ENCODE measurements around the gene CEACAM1. TPM values are rescaled to one million over a fixed set of nuclear protein-coding genes. Genes with fewer than 3 reads are reported as not detected.
A peak's percentile ranks its signal among the peaks of the same experiment; 100 is the strongest.
"Not testable (repeated sequence)": the region's sequence is repeated elsewhere in the genome, so short reads cannot be mapped to it uniquely, and the experiment has no call there.

The CEACAM1 gene
- total RNA-seq, 2 donors from 2014 or later, result 1.7 to 2.4 TPM

DNA sequence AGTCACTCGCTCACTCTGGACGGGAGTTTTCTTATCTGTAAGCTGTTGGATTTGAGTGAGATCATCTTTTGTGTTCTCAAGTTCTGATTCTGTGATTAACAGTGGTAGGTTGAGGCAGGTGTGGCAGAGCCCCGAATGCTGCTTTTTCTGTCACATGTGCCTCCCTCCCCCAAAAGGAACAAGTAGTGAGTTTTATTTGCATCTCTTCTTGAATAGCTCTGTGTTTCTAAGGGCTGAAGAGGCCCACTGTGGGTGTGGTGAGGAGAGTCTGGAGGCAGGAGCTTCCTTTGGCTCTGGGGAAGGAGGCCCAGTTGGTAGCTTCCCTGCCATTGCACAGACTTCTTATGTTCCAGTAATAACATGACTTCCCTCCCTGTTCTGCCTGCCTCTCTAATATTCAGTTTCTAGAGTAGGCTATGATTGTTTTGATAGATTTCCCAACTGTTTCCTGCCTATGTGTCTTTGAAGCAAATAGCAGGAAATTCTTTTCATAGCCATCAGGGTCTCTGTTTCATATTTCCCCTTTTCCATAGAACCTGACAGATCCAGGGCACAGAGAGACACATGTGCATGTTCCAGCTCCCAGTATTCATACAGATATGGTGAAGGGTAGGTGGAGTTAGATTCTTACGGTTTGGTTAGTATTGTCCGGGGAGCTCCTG is 61.6 kb downstream of the CEACAM1 start:
- peak in 1 of 2 donors; percentile 18 for ATAC-seq
- intact Hi-C loops (cut with DNase I), result loop anchor here in 1 of 2 donors (5.0 kb wide), 1 partner anchor 41 kb away; no protein-coding TSS in a partner anchor
- DNase-seq, result no peak

DNA sequence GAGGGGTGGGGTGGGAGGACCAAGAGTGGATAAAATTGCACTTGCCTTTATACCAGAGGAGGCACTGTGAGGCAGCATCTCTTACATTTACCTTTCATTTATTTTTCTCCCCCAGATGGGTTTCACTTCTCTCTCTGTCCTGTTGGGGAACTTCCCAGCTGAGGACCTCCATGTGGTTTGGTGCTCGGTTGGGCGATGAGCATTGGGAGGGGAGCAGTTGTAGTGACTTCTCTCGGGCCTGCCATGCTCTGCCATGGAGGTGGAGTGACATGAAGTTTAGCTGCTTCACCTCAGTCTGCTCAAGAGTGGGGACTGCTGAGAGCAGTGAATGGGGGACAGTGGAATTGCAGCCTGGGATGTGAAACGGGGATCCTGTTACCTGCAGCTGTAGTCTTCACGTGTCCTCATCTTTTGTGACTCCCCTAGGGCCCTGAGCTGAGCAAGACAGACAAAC is 62.4 kb downstream of the CEACAM1 start:
- intact Hi-C loops (cut with DNase I), result loop anchor here in 1 of 2 donors (5.0 kb wide), 1 partner anchor 41 kb away; no protein-coding TSS in a partner anchor
- ATAC-seq (no peak), DNase-seq (no peak)

DNA sequence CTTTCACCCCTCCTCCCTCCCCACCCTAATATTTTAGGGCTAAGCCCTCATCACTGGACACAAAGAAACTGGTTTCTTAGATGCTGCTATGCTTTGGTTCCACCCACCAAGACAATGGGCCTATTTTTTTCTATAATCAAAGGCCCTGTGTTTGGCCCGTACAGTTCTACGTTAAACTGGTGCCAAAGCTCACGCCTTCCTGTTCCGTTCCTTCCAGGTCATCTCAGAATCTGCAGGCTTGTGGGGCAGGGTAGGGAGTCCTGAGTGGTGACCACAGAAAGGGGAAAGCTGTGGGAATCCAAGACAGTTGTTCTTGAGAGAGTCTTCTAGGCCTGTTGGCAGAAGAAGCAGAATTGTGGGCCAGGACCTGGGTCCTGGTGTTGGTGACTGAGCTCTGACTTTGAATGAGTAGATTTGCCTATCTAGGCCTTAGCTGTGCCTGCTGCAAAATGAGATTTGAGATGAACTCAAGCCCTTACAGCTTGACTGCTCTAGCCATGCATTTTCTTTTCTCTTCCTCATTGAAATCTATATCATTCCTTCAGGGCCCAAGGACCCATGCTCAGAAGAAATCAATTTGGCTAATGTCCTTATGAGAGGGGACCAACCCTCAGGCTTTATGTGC is 66.5 kb downstream of the CEACAM1 start:
- ATAC-seq (peak in 1 of 2 donors; percentile 54), DNase-seq (no peak)
- intact Hi-C loops (cut with DNase I), result no loop called here

- intact Hi-C loops (cut with DNase I); DNase-seq; ATAC-seq: not testable (repeated sequence)
These were observed 67.0 kb downstream of the CEACAM1 start for GRCh38 chr19:42461231-42461630.

DNA sequence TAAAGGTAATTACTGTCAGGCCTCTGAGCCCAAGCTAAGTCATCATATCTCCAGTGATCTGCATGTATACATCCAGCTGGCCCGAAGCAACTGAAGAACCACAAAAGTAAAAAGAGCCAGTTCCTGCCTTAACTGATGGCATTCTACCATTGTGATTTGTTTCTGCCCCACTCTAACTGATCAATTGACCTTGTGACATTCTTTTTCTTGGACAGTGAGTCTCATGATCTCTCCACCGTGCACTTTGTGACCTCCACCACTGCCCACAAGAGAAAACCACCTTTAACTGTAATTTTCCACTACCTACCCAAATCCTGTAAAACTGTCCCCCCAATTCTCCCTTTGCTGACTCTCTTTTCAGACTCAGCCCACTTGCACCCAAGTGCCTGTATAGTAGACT is 68.4 kb downstream of the CEACAM1 start:
- intact Hi-C loops (cut with DNase I), result no loop called here
- ATAC-seq (no peak), DNase-seq (no peak)

Other genes starting within 250 kb of the CEACAM1 start
- gene PRR19, start 226.3 kb downstream of the CEACAM1 start, total RNA-seq, result under 1 TPM; 0.12 to 0.16 TPM
- 1 to 10 TPM; 4.1 to 6.2 TPM for gene PAFAH1B3, start 225.9 kb downstream of the CEACAM1 start, total RNA-seq
- gene TMEM145, start 215.2 kb downstream of the CEACAM1 start, total RNA-seq, result 1 to 10 TPM in 1 of 2 donors, under 1 TPM in 1; 0.50 to 1.4 TPM
- 10 to 100 TPM; 28.2 to 29.5 TPM for gene MEGF8, start 202.8 kb downstream of the CEACAM1 start, total RNA-seq
- gene CNFN, start 138.2 kb downstream of the CEACAM1 start, total RNA-seq, result under 1 TPM in 1 of 2 donors, not detected in 1; 0.97 TPM
- gene LIPE, start 101.1 kb downstream of the CEACAM1 start, total RNA-seq, result 100 to 1,000 TPM; 174 to 202 TPM
- gene CXCL17, start 85.5 kb downstream of the CEACAM1 start, total RNA-seq, result not detected
- not detected for gene CEACAM8, start 66.4 kb upstream of the CEACAM1 start, total RNA-seq
- gene PSG3, start 212.0 kb upstream of the CEACAM1 start, total RNA-seq, result not detected
- gene PSG8, start 237.2 kb upstream of the CEACAM1 start, total RNA-seq, result not detected

Data from left cardiac atrium (tissue), 4 donors.